Activated T-helper 1 cell treated with Interleukin-2 at 50 U/mL for 16 hours (primary cell): Measurements from ENCODE around the gene MXRA5.
"Not testable (repeated sequence)": the region's sequence is repeated elsewhere in the genome, so short reads cannot be mapped to it uniquely, and the experiment has no call there.

Experiments used
- DNase-seq: peaks from one replicate; pipeline ENCODE4 v3.0.0-alpha.2; 2020; ENCODE audit warnings: low read depth

Gene MXRA5

GRCh38 chrX:3320471-3321046 lies 25.9 kb downstream of the MXRA5 start:
- no peak for DNase-seq

- DNase-seq = no peak
These were observed 29.2 kb downstream of the MXRA5 start for GRCh38 chrX:3317191-3317718.

- no peak for DNase-seq
These were observed 34.3 kb downstream of the MXRA5 start for GRCh38 chrX:3312109-3312508.

GRCh38 chrX:3307881-3308280 lies 38.6 kb downstream of the MXRA5 start:
- DNase-seq = no peak

GRCh38 chrX:3299636-3300035 lies 46.8 kb downstream of the MXRA5 start:
- DNase-seq = no peak

- no peak for DNase-seq
These were observed 50.7 kb downstream of the MXRA5 start for GRCh38 chrX:3295731-3296130.

- DNase-seq = no peak
These were observed 53.2 kb downstream of the MXRA5 start for GRCh38 chrX:3293251-3293650.

GRCh38 chrX:3290561-3290960 lies 55.9 kb downstream of the MXRA5 start:
- no peak for DNase-seq

GRCh38 chrX:3286196-3286945 lies 60.1 kb downstream of the MXRA5 start:
- no peak for DNase-seq

GRCh38 chrX:3280706-3281105 lies 65.7 kb downstream of the MXRA5 start:
- no peak for DNase-seq

- DNase-seq = not testable (repeated sequence)
These were observed 72.8 kb downstream of the MXRA5 start for GRCh38 chrX:3273668-3274067.

GRCh38 chrX:3271834-3272186 lies 74.6 kb downstream of the MXRA5 start:
- no peak for DNase-seq

GRCh38 chrX:3271183-3271833 lies 75.1 kb downstream of the MXRA5 start:
- no peak for DNase-seq

GRCh38 chrX:3268829-3269228 lies 77.6 kb downstream of the MXRA5 start:
- no peak for DNase-seq

- no peak for DNase-seq
These were observed 82.7 kb downstream of the MXRA5 start for GRCh38 chrX:3263681-3264126.

- no peak for DNase-seq
These were observed 83.6 kb downstream of the MXRA5 start for GRCh38 chrX:3262901-3263300.
